ENCODE results near the gene SLC6A17. TPM values are rescaled to one million over a fixed set of nuclear protein-coding genes. Genes with fewer than 3 reads are reported as not detected.

SLC6A17 gene
- total and polyA plus RNA-seq, 10 donors, result under 0.01 to 0.02 TPM; not detected in 8

- no peak for TF ChIP-seq CTCF (IDR thresholded peaks at IDR 0.05 in 8 of 11, conservative IDR thresholded peaks at IDR 0.05 in 3 of 11)
- no peak for TF ChIP-seq POLR2AphosphoS5 (IDR thresholded peaks at IDR 0.05)
- no peak for TF ChIP-seq POLR2A (IDR thresholded peaks at IDR 0.05)
- Histone ChIP-seq H3K36me3 (no peaks in the 10 kb centered on the region), H3K27ac (no peak overlapping the region), H3K27me3 (replicated peaks in 1 of 7) (no peaks in the 10 kb centered on the region), H3K4me3 (no peak overlapping the region), H3K9me3 (no peaks in the 10 kb centered on the region), H3K4me1 (peaks cover 0 to 9% (median 0%) of the 10 kb centered on the region in 6 donors)
- WGBS, 5 donors, result 29 to 97% (median 69%) methylated on average over 1 to 2 of the region's 2 CpGs
- peak; percentile 29 for DNase-seq
- intact Hi-C loops (cut with DNase I; ENCODE audit: low total_unique reads), result no loop called here
Measured at GRCh38 chr1:110250749-110251148, 100.5 kb downstream of the SLC6A17 start.

Other genes starting within 250 kb of the SLC6A17 start
- 100 to 1,000 TPM in 4 of 7 donors, 10 to 100 TPM in 3; 54.2 to 207 (median 112) TPM for gene CSF1, start 239.6 kb upstream of the SLC6A17 start, total RNA-seq
- 10 to 100 TPM in 1 of 3 donors, 1 to 10 TPM in 2; 5.8 to 17.3 (median 8.1) TPM for gene CSF1, start 239.6 kb upstream of the SLC6A17 start, polyA plus RNA-seq
- 10 to 100 TPM; 47.1 to 65.3 (median 52.7) TPM for gene AHCYL1, start 165.7 kb upstream of the SLC6A17 start, total RNA-seq
- 10 to 100 TPM; 16.2 to 29.9 (median 21.1) TPM for gene AHCYL1, start 165.7 kb upstream of the SLC6A17 start, polyA plus RNA-seq
- gene STRIP1, start 115.9 kb upstream of the SLC6A17 start, total RNA-seq, result 10 to 100 TPM; 46.0 to 98.7 (median 61.6) TPM
- gene STRIP1, start 115.9 kb upstream of the SLC6A17 start, polyA plus RNA-seq, result 10 to 100 TPM; 11.8 to 25.6 (median 17.2) TPM
- not detected for gene ALX3, start 79.8 kb upstream of the SLC6A17 start, total RNA-seq
- under 1 TPM in 2 of 3 donors, not detected in 1; 0.10 to 0.12 TPM for gene ALX3, start 79.8 kb upstream of the SLC6A17 start, polyA plus RNA-seq
- gene UBL4B, start 38.1 kb upstream of the SLC6A17 start, total RNA-seq, result not detected
- gene UBL4B, start 38.1 kb upstream of the SLC6A17 start, polyA plus RNA-seq, result not detected
- 10 to 100 TPM in 5 of 7 donors, 1 to 10 TPM in 2; 9.8 to 22.1 (median 14.8) TPM for gene KCNC4, start 59.8 kb downstream of the SLC6A17 start, total RNA-seq
- 1 to 10 TPM; 1.4 to 3.7 (median 2.1) TPM for gene KCNC4, start 59.8 kb downstream of the SLC6A17 start, polyA plus RNA-seq
- 10 to 100 TPM; 36.7 to 63.7 (median 45.6) TPM for gene RBM15, start 188.9 kb downstream of the SLC6A17 start, total RNA-seq
- gene RBM15, start 188.9 kb downstream of the SLC6A17 start, polyA plus RNA-seq, result 1 to 10 TPM; 3.6 to 8.0 (median 4.1) TPM
- gene SLC16A4, start 240.5 kb downstream of the SLC6A17 start, total RNA-seq, result 1 to 10 TPM; 2.0 to 6.9 (median 5.4) TPM
- 1 to 10 TPM; 1.5 to 3.3 (median 2.7) TPM for gene SLC16A4, start 240.5 kb downstream of the SLC6A17 start, polyA plus RNA-seq